Measurements from ENCODE around the gene SAFB.
A peak's percentile ranks its signal among the peaks of the same experiment; 100 is the strongest.

Gene SAFB

DNA sequence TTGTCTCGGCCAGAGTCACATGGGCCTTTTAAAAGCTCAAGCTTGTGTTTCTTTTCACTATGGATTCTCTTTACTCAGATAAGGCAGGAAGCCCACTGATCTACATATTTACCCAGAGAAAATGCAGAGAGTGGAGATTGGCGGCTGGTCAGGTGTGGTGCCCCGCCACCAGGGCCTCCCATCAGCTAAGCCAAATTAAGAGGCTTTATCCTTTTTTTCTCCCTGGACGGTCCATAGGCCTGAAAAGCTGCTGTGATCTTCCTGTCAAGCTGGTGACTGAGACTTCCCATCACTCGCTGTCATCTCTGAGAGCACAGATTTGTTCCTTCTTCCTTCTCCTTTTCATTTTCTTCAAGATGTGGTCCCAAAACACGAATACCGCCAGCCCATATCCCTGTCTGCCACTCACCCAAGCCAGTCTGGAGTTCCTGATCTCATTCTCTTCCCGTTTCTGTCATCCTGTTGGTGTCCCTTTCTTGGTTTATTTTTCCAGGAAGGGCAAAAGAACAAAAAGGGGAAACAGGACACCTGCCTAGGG, 1.9 kb downstream of the SAFB start:
- DNase-seq: no peak

DNA sequence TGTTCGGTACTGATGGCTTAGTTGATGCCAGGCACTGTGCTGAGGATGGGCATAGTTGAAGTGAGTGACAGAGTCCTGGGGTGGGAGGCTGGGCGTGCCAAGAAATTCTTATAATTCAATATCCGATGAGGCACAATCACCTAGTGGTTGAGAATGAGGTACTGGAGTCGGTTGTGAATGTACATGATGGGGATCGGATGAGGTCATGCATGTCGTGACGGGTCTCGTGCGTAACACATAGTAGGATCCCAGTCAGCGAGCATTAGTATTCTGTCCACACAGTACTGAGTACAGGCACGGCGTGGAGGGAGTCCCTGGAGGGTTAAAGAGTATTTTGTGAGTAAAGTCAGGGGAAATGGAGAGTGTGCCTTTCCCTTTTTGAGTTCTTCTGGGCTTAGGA, 2.8 kb downstream of the SAFB start:
- DNase-seq: peak in 1 of 56 donors; percentile 37

DNA sequence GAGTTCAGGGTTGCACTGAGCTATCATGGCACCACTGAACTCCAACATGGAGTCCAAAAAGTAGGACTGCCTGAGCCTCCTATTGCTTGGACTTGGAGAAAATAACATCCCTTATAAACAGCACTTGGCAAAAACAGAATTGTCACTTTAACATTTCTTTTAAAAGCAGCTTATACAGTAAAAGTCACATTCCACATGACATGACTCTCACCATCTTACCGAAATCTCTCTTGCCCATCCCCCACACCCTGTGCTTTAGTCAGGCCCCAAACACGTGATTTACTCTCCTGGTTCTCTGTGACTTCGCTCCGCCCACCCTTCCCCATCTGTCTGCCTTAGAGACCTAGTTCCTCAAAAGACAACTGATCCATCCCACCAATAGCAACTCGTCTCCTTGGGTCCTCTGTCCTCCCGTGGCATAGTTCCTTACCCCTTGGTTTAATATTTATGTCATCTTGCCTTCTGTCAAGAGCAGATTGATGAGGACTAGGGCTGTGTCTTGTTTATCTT, 4.6 kb downstream of the SAFB start:
- DNase-seq: peak in 29 of 56 donors; percentile 5 to 72 (median 18)

DNA sequence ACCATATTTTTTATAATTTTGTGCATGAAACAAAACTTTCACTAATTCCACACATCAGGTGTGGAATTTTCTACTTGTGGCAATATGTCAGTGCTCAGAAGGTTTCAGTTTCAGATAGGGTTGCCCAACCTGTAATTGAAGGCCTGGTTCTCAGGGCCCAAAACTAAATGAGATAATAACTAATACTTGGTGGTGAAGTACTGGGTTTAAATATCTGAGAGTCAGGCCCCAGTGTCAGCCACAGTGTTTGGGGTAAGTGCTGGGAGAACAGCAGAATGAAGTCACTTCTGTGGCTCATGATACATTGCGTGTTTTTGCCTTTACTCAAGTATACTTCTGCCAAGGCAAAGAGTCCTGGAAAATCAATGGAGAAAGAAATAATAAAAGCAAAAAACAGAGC, 5.6 kb downstream of the SAFB start:
- no peak for DNase-seq

DNA sequence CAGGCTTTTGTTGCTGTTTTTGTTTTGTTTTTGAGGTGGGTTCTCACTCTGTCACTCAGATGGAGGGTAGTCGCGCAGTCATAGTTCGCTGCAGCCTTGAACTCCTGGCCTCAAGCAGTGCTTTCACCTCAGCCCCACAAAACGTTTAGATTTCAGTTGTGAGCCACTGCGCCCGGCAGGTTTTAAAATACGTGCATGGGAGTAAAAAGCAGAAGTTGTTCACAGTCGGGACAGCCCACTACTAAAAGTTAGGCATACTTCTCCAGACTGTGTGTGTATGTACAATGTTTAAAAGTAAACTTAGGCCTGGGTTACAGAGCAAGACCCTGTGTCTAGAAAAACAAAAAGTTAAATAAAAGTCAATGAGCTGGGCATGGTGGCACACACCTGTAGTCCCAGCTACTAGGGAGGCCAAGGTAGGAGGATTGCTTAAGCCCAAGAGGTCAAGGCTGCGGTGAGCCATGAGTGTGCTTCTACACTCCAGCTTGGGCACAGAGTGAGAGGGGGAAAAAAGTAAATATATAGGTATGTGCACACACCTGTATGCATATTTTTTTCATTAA, 6.1 kb downstream of the SAFB start:
- peak in 1 of 56 donors; percentile 6 for DNase-seq

DNA sequence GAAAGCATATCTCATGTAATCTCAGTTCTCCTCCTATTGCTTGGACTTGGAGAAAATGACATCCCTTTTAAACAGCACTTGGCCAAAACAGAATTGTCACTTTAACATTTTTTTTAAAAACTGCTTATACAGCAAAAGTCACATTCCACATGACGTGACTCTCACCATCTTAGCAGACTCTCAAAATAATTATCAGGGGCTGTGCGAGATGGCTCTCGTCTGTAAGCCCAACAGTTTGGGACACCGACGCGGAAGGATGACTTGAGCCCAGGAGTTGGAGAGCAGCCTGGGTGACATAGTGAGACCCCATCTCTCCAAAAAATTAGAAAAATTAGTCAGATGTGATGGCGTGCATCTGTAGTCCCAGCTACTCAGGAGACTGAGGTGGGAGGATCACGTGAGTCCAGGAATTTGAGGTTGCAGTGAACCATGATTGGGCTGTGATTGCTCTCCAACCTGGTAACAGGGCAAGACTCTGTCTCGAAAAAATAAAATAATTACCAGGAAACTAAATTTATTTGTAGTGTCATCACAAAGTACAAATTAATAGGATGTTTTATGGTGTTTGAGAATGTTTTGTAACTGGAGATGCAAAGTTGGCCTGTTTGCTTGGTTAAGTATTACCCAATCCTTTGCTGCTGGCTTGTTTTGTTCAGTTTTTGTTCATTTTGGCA, 8.8 kb downstream of the SAFB start:
- DNase-seq: no peak

DNA sequence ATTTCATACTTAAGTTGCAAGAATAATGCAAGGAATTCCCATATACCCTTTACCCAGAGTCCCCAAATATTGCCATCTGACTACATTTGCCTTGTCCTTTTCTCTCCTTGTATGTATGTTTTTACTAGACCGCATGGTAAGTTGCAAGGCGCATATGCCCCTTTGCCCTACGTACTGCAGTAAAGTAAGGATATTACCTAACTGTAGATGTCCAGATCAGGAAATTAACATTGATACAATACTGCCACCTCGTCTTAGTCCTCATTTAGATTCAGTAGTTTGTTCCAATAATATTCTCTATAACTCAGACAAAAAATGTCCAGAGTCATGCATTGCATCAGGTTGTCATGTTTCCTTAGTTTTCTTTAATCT, 9.3 kb downstream of the SAFB start:
- DNase-seq: no peak

DNA sequence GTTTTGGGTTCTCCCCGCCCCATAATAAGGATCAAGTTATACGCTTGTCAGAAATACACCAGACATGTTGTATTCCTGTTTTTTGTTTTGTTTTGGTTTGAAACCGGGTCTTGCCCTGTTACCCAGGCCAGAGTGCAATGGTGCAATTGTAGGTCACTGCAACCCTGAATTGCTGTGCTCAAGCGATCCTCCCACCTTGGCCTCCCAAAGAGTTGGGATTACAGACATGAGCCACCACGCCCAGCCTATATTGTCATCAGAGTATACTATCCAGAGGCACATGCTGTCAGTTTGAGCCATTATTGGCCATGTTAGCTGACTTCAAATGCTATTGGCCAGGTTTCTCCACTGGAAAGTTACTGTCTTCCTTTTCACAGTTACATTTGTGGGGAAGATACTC, 9.8 kb downstream of the SAFB start:
- DNase-seq: no peak

DNA sequence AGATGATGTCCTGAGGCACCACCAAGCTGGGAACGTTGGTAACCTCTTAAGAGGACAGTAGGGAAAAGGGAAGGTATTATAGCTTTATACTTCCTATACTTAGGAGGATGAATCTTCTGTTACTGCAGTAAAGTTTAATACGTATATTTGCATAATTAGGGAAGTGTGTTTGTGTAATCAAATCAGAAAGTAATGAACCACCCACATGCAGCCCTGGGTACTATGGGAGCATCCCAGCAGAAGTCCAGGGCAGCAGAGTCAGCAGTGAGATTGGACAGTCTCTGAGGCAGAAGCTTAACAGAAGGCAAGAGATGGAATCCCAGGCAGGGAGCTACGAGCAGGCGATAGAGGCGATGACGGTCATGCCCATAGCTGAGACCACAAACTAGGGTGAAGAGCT, 12.5 kb downstream of the SAFB start:
- no peak for DNase-seq

DNA sequence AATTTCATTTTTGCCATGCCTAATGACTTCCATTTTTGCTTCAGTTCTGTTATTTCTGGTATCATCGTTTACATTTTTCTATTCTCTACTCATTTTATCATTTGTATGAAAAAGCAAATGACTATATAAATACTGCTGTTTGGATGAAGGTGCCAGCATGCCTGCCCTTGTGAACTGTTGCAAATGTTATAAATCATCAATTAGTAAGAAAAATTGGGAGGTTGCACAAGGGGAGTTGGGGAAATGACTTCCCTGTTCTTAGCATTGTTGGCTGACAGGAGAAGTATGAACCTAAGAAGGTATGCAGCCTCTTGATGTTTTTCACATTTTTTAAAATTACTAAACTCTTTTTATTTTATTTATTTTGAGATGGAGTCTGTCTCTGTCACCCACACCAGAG, 15.1 kb downstream of the SAFB start:
- no peak for DNase-seq

DNA sequence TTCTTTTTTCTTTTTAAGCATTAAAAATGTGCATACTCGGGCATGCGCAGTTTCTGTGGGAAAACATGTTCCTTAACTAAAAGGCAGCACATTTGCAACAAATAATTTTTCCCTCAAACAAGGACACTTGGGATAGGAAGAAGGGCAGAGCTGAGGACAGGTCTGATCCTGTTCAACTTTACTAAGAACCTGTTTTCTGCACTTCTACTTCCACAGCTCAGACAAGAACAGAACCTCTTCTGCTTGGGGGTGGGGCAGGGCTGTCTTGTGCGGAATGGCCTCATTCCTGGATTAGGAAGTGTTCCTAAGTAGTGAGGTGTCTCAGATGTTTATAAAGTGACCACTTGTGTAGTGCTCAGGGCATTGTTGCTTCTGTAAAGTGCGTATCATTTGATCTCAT, 18.3 kb downstream of the SAFB start:
- no peak for DNase-seq

DNA sequence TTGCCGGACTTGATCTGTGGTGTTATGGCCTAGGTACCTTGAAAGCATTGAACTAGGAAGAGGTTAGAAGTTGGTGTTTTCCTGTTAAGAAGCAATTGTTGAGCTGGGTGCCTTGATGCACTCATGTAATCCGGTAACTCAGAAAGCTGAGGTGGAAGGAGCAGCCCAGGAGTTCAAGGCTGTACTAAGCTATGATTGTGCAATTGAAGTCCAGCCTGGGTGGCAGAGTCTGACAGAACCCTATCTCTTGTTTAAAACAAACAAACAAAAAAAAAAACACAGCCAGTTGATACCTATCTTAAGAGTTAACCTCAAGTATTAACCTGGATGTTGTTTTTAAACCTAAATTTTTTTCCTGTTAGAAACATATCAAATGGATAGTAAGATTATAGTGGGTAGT, 19.3 kb downstream of the SAFB start:
- no peak for DNase-seq

DNA sequence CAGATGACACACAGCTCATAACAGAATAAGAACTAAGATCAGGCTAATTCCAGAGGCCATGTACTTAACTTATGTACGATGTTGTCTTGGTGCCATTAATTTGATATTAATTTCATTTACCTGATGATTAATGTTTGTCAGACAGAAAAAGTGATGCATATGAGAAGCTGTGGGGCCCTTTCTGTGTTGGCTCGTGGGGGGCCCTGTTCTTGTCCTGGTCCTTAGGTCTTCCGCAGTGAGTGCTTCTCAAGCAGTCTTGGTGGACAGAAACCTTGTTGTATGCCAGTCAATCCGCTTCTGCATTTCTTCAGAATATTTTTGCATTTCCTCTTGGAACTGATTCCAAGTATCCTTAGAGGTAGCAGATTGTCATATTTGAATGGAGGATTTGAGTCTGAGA, 20.2 kb downstream of the SAFB start:
- DNase-seq: no peak

DNA sequence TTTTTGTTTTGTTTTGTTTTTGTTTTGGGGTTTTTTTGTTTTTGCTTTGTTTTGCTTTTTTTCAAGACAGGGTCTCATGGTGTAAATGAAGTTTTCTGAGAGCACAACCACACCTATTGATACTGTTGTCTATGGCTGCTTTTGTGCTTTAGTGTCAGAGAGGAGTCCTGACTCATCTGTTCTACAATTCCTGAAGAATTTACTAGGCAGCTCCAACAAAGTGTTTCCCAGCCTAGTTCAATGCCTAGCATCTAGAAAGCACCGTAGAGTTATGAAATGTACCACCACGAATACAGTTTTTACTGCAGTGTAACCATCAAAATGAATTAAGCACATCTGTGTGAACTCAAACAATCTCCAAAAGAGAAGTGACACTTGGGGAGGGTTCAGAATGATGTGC, 21.2 kb downstream of the SAFB start:
- DNase-seq: no peak

DNA sequence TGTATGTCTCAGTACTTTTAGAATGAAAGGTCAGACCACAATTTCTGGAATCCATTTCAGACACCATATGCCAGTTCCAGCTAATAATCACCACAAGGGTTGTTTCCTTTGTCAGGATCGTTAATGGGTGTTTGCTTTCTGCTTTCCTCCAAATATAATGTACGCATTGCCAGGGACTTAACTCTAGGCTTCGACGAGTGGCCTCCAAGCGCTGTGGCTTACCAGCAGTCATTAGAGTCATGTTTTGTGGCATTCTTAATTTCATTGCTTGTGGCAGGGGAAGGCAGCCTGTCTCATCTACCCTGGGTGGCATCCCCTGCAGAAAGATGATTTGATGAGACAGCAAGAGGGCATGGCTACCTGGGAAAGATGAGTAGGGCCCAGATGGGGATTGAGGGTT, 22.5 kb downstream of the SAFB start:
- no peak for DNase-seq

DNA sequence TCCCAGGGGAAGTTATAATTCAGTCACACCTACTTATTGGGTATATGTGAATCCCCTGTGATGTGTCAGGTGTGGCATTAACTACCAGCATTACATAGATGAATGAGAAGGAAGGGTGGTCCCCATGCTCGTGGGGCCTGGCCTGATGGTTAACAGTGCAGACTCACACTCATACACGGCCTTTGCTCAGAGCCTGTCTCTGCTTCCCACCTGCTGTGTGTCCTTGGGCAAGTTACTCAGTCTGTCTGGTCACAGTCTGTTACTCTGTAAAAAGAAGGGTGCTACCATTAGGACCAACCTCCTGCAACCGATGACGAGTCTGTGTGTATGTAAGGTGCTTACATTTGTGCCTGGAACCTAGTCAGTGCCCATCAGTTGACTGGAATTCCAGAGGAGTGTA, 23.8 kb downstream of the SAFB start:
- DNase-seq: no peak

DNA sequence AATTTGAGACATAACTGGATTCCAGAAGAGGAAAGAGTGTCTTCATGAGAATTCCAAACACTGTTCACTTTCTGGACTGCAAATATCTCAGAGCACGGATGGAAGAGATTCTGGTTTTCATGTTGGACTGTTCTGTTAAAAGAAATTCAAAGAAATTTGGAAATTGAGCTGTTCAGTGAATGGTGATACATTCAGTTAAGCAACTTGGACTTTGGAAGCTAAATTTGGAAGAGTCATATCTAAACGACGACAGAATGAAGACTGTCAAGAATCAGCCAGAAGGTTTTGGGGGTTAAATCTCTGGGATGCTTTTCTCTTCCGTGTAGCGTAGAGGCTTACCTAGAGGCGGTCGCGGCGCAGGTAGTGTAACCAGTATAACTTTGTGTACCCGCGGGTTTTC, 25.6 kb downstream of the SAFB start:
- no peak for DNase-seq

DNA sequence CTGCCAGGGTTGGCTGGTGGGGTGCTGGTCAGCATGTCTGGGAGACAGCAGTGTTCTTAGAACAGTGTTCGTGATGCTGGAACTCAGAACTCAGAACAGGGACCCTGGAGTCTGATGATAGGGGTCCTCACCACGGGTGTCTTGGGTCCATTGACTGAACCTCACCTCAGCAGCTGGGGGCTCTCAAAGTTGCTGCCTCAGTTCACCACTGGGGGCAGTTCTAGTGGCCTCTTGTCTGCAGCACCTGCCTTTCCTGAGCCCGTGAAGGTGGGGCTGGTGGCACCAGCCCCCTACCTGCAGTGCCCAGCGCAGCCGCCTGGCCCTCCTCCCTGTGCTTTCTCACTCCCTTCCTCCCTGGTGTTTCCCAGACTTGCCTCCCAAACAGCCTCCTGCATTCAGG, 28.5 kb downstream of the SAFB start:
- DNase-seq: no peak

DNA sequence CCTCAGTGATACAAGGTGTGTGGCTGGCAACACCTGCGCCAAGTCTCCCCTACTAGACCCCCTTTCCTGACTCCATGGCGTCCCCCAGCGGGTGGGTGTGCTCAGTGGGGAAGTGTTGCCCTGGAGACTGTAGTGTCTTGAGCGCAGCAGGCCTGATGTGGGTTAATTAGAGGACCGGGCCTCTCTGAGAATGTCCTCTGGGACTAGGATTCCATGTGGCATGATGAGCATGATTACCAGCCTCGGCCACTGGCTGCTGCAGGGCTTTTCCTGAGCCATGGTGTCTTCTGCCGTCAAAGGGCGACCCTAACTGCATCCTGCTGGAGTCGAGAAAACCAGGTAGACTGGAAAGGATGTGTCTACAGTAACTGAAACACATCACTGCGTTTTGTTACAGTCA, 29.4 kb downstream of the SAFB start:
- no peak for DNase-seq

DNA sequence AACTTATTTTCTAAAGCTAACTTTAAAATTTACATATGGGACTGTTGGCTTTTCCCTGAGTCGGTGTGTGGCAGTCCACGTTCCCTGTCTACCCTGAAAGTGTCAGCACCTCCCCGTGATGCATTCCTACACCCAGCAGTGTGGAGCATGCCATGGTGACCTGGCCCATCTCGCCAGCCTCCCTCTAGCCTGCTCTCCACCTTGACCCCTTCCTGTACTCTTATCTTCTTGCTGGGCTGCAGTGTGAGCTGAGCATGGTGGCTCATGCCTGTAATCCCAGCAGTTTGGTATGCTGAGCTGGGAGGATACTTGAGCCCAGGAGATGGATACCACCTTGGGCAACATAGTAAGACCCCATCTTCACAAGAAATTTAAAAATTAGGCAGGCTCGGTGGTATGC, 32.0 kb downstream of the SAFB start:
- DNase-seq: no peak

DNA sequence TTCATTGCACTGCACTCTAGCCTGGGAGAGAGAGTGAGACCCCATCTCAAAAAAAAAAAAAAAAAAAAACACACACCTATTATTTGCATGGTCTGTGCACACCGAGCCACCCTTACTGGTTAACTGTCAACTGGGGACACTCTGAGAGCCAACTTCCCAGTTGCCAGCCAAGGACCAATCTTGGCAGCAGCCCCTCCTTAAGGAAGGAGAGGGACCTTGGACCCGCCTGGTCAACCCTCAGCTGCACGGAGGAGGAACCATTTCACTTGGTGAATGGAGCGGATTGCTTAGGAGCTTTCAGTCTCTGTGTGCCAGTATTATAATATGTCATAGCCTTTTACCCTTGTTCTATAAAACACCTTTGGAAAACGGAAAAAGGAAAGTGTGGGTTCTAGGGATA, 32.5 kb downstream of the SAFB start:
- no peak for DNase-seq

DNA sequence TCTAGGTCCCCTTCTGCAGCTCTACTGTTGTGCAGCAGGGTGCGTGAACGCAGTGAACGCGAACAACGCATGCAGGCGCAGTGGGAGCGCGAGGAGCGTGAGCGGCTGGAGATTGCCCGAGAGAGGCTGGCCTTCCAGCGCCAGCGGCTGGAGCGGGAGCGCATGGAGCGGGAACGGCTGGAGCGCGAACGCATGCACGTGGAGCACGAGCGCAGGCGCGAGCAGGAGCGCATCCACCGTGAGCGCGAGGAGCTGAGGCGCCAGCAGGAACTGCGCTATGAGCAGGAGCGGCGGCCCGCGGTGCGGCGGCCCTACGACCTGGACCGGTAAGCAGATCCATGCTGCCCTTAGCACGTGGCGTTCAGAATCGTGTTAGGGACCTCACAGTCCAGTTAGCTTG, 38.6 kb downstream of the SAFB start:
- no peak for DNase-seq

DNA sequence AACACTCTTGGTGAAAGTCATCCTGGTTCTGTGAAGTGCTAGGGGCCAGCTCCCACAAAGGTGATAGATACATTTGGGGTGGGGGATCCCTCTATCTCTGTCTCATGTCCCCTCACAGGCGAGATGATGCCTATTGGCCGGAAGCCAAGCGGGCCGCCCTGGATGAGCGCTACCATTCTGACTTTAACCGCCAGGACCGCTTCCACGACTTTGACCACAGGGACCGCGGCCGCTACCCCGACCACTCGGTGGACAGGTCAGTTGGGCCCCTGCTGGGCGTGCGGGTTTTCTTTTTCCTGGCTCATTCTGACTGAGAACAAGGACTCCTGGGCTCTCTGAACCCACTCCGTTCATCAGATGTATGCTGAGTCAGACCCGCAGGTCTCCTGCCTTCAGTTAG, 41.0 kb downstream of the SAFB start:
- no peak for DNase-seq

DNA sequence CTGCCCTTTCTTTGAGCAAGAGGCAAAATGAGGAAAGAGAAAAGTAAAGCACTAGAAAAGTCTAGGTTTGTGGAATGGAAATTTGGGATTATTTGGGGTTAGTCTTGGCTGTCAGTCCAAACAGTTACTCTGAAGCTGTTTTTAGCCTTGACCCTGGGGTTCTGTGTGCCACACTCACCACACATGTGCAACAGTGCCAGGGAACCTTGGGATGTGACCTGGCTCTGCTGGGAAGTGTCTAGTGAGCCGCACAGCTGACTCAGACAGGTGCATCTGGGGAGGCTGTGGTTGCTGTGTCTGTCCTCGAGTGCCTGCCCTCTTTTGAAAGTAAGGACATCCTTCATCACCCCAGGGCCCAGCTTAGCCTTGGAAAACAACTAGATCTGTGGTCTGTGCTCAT, 41.6 kb downstream of the SAFB start:
- no peak for DNase-seq

Data from amygdala (tissue), 56 donors.